Regular cardiac myocyte (primary cell): ENCODE data around the gene DDX27. TPM values are rescaled to one million over a fixed set of nuclear protein-coding genes. Genes with fewer than 3 reads are reported as not detected.

ENCODE experiments used
- total RNA-seq: library from RNA; depleted of rRNA; stranded (reverse); fragments of >200 nt; gene quantifications from 2 replicates; pipeline ENCODE4 v1.2.3, GENCODE V29; 2014

The DDX27 gene, protein sequence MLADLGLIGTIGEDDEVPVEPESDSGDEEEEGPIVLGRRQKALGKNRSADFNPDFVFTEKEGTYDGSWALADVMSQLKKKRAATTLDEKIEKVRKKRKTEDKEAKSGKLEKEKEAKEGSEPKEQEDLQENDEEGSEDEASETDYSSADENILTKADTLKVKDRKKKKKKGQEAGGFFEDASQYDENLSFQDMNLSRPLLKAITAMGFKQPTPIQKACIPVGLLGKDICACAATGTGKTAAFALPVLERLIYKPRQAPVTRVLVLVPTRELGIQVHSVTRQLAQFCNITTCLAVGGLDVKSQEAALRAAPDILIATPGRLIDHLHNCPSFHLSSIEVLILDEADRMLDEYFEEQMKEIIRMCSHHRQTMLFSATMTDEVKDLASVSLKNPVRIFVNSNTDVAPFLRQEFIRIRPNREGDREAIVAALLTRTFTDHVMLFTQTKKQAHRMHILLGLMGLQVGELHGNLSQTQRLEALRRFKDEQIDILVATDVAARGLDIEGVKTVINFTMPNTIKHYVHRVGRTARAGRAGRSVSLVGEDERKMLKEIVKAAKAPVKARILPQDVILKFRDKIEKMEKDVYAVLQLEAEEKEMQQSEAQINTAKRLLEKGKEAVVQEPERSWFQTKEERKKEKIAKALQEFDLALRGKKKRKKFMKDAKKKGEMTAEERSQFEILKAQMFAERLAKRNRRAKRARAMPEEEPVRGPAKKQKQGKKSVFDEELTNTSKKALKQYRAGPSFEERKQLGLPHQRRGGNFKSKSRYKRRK
- 29.9 and 49.7 TPM in 2 replicates for total RNA-seq

DNA sequence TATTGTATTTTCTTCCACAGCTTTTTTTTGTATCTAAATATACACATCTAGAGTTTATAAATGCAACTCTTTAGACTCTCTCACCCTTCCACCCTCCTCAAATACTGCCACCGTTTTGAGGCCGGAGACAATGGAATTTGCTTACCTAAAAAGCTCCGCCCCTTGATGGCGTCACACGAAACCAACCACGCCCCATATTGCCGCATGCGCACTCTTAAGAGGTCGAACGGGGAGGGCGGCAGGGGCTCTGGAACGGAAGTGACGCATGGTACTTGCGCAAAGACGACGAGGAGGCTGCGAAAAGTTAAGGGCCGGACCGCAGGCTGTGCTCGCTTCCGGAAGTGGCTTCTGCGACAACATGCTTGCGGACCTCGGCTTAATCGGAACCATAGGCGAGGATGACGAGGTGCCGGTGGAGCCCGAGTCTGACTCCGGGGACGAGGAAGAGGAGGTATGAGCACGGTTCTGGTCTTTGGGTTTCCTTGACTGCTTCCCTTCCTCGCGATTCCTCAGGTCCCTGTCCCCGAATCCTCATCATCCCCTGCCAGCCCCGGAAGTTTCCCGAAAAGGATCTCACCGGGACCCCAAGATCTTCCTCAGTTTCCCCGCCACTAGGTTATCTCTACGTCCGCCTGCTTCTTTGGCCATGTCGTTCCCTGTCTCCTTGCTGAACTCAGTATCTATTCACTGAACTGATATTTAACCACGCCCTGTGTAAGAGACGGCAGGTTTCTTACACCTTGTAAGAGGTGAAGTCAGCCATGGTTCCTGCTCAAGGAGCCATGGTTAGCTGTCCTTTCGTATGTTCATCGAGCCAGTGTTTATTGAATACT is at the start of gene DDX27:
TSS of gene DDX27 (plus strand) at position 326 of the 833 bp plus-strand sequence. CDS start at position 359, 33 bp downstream.

DNA sequence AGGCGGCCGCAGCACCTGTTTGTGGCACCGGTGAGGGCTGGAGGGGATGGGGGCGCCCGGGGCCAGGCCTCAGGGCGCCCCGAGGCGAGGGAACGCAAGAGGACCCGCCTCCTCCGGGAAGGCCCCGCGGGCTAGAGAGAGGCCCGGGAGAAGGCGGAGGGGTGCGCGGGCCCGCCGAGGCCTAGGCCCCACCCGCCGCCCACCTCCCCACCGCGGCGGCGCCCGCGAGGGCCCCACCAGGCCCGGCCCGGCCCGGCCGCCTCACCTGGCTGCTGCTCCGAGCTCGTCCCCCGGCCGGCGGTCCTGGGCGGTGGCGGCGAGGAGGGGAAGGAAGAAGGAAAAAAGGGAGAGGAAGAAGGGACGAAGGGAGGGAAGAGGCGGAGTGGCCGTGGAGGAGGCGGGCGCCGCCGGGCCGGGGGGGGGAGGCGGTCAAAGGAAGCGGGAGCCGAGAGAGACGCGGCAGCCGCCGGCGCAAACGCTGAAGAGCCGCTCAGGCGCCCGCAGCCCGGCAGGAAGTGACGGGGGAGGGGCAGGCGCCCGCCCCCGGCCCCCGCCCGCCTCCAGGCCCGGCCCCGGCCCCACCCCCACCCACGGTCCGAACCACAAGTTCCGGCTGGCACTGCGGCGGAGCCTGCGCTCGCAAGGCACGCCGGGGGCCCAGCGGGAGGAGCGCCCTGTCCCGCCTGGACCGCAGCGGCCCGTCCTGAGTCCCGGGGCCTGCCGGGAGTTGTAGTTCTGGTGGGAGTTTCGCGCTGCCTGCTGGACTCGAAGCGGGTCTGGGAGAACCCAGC is 31.2 kb upstream of the DDX27 start, which contains the start of gene STAU1:
TSS of gene STAU1 (minus strand) at position 484 of the 791 bp plus-strand sequence. CDS start 22,133 bp downstream, outside the sequence.

DNA sequence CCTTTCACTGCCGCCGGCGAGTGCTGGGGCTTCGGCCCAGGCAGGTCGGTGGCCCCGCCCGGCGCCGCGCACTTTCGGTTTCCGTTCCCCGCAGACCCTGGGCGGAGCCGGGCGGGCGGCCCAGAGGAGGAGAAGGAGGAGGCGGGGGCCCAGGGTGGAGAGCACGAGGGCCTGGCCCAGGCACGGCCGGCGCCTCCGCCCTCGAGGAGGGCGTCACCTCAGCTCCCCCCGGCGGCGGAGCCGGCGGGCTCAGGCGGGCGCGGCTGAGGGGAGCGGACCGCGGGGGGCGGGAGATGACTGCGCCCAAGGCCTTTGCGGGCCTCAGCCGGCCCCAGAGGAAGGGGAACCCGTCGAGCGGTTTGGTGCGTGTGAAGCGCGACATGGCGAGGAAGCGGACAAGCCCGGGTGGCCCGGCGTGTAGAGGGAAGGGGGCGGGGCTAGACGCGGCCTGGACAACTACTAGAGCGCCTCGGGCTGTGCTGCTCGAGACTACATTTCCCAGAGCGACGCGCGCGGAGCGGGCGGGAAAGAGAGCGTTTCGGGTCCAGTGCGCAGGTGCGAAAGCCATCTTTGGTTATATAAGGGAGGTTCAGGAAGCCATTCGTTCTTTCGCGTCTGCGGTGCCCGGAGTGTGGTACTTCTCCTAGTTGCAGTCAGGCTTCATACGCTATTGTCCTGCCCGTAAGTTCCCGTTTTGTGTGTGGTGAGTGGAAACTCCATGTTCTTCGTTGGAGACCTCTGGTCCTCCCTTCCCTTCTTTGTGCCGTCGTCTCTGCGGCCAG is 59.0 kb downstream of the DDX27 start, which contains the start of gene ZNFX1:
TSS of gene ZNFX1 (minus strand) at position 22 of the 782 bp plus-strand sequence. CDS start 2,218 bp downstream, outside the sequence.

Other genes with a start within 250 kb of the DDX27 start
- 69.9 and 141 TPM in 2 replicates for gene CSE1L, start 173.1 kb upstream of the DDX27 start, total RNA-seq
- gene STAU1, start 31.1 kb upstream of the DDX27 start, total RNA-seq: 32.4 and 40.5 TPM in 2 replicates
- gene ZNFX1, start 58.6 kb downstream of the DDX27 start, total RNA-seq: 39.3 and 40.3 TPM in 2 replicates